Measurements from ENCODE around the gene ANAPC4. TPM values are rescaled to one million over a fixed set of nuclear protein-coding genes. Genes with fewer than 3 reads are reported as not detected.

Gene ANAPC4
- total and polyA plus RNA-seq, 2 of the 8 experiments (the other 6 are each of a cell fraction or from before 2014, with no cell fraction given): 8.7 to 31.6 TPM

DNA sequence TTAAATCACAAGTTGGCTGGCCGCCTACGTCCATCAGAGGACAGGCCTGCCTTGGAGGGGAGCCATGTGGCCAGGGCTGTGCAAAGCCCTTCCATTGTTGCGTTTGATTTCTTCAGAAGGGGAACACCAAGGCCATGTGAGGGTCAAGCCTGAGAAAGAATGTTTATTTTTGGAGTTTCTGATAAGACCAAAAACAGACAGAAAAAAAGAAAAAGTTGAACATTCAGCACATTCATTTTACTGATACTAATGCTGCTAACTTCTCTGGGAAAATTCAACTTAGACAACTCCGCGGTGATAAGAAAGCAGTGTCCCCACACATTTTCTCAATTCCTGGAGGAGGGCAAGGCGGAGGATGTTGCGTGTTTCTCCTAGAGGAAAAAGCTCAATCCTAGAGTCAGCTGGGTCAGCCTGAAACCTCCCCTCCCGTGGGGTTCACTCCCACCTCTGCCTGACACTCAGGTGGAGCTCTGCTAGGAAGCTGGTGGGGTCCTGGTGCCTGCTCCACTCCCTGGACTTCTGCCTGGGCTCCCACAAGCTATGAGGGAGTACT lies 63.5 kb downstream of the ANAPC4 start:
- Histone ChIP-seq H3K23ac (ENCODE audit: insufficient read length) (no peak overlapping the region), H2BK20ac (ENCODE audit: low read length) (no peak overlapping the region), H3K36me3 (ENCODE audit: control insufficient read depth in 2 of 4, insufficient read depth in 4 of 4, low read length in 3 of 4) (no peaks in the 10 kb centered on the region), H3K79me2 (ENCODE audit: control insufficient read depth in 1 of 2, insufficient read depth in 2 of 2, low read length in 2 of 2) (no peaks in the 10 kb centered on the region), H3K79me1 (ENCODE audit: low read depth, low read length) (no peaks in the 10 kb centered on the region), H3K14ac (ENCODE audit: insufficient read length) (no peak overlapping the region), H3K27me3 (replicated peaks in 1 of 4; ENCODE audit: control insufficient read depth in 3 of 4, extremely low read depth in 1 of 4, insufficient read depth in 3 of 4, low read length in 3 of 4) (no peaks in the 10 kb centered on the region), H2BK5ac (ENCODE audit: low read depth, low read length) (no peak overlapping the region), H3K4me3 (ENCODE audit: extremely low read depth in 1 of 4, insufficient read depth in 2 of 4, low read depth in 3 of 4, low read length in 4 of 4) (no peak overlapping the region), H3K56ac (replicated peaks; ENCODE audit: insufficient read length, low read depth, low read length) (no peak overlapping the region), H3K4ac (replicated peaks; ENCODE audit: insufficient read length, low read depth, low read length) (no peak overlapping the region), H3K9me3 (ENCODE audit: insufficient read depth in 2 of 2, low read depth in 1 of 2, low read length in 1 of 2) (no peaks in the 10 kb centered on the region), H2BK12ac (ENCODE audit: low read depth, low read length) (peak overlapping the region; percentile 42; the same call in 1 of the 2 replicates), H3K18ac (ENCODE audit: extremely low read depth, low read length) (no peak overlapping the region), H2BK120ac (replicated peaks; ENCODE audit: low read depth, low read length) (no peak overlapping the region), H4K8ac (ENCODE audit: extremely low read depth, insufficient read depth, low read length) (no peak overlapping the region), H2AK5ac (ENCODE audit: low read depth, low read length) (no peak overlapping the region), H3K4me1 (replicated peaks in 1 of 4; ENCODE audit: control insufficient read depth in 3 of 4, insufficient read depth in 4 of 4, low read length in 3 of 4) (peaks cover 0 to under 1% (median 0%) of the 10 kb centered on the region in 4 experiments; a peak in 2 of 7 replicates), H4K91ac (replicated peaks; ENCODE audit: insufficient read length, low read length) (no peak overlapping the region), H3K27ac (ENCODE audit: low read depth, low read length) (no peak overlapping the region), H3K4me2 (ENCODE audit: insufficient read depth in 1 of 2, low read depth in 2 of 2, low read length in 2 of 2) (no peak overlapping the region), H2AFZ (ENCODE audit: low read length) (0 out of 2 replicates have a peak overlapping the region, but pooled peaks have one; percentile 29), H4K20me1 (replicated peaks in 1 of 2; ENCODE audit: control insufficient read depth in 1 of 2, insufficient read depth in 2 of 2, low read length in 2 of 2) (no peaks in the 10 kb centered on the region), H3K9ac (replicated peaks in 1 of 4; ENCODE audit: extremely low read depth in 1 of 4, low read depth in 3 of 4, low read length in 3 of 4) (no peak overlapping the region), H2BK15ac (ENCODE audit: low read length) (peak overlapping the region; percentile 31; the same call in 1 of the 2 replicates), H4K5ac (ENCODE audit: insufficient read length, low read depth, low read length) (no peak overlapping the region), H3K23me2 (ENCODE audit: low read depth, low read length) (no peaks in the 10 kb centered on the region)
- POLR2A ChIA-PET (ENCODE audit: partially characterized antibody): no interaction called here
- WGBS, 2 experiments (ENCODE audit: extremely low coverage in 1 of 2, insufficient coverage in 1 of 2, insufficient read length in 1 of 2, insufficient replicate concordance in 2 of 2, low coverage in 1 of 2, low lambda C conversion rate in 2 of 2, missing lambda C conversion rate in 1 of 2): 94% methylated on average over 8 of the region's 8 CpGs; no CpG with 5 or more reads in 1 of the 2 experiments
- no peak for FAIRE-seq
- CTCF ChIA-PET (ENCODE audit: partially characterized antibody): interaction anchor here (0.5 to 11.2 kb wide), 73 partner anchors 9 to 631 kb away, joined by 3 to 248 read pairs (median 5); partner anchors contain the start of gene SLC34A2
- peak in 1 of 2 experiments; percentile 43 for DNase-seq (ENCODE audit: low read depth in 1 of 2, low spot score in 2 of 2)
- TF ChIP-seq EZH2 (IDR thresholded peaks at IDR 0.05; ENCODE audit: low read depth, low read length, severe bottlenecking) (no peak), PHF8 (conservative IDR thresholded peaks at IDR 0.05; ENCODE audit: low read depth, low read length) (no peak), SIN3A (conservative IDR thresholded peaks at IDR 0.05 in 1 of 2, IDR thresholded peaks at IDR 0.05 in 1 of 2; ENCODE audit: low read depth in 1 of 2, low read length in 2 of 2) (no peak), SP2 (IDR thresholded peaks at IDR 0.05; ENCODE audit: low read length) (no peak), TBP (IDR thresholded peaks at IDR 0.05; ENCODE audit: low read depth, low read length) (no peak), RBBP5 (IDR thresholded peaks at IDR 0.05; ENCODE audit: borderline replicate concordance, low read depth, low read length) (no peak), SIX5 (IDR thresholded peaks at IDR 0.05; ENCODE audit: low read depth, low read length) (no peak), KDM4A (IDR thresholded peaks at IDR 0.05; ENCODE audit: low read depth, low read length, severe bottlenecking) (no peak), TAF7 (optimal IDR thresholded peaks at IDR 0.05; ENCODE audit: borderline replicate concordance, low read depth, low read length) (no peak), FOSL1 (IDR thresholded peaks at IDR 0.05; ENCODE audit: insufficient read depth, low read depth, low read length) (no peak)

All from H1 (cell line).